Epithelial cell of esophagus (primary cell): Measurements from ENCODE around the gene NUP205.

ENCODE experiments used
- DNase-seq: peaks from one replicate; pipeline ENCODE4 v3.0.0; 2010; ENCODE audit warnings: low read depth
- H3K4me3 ChIP-seq: 2 replicates; pipeline ENCODE4 v1.5.1; 2011; ENCODE audit warnings: mild to moderate bottlenecking, low read length, control low read depth
- CTCF ChIP-seq: IDR thresholded peaks from 2 replicates; pipeline ENCODE4 v1.5.1; 2011; ENCODE audit warnings: low read depth, mild to moderate bottlenecking, low read length, control low read depth, inconsistent platforms; ENCODE audit not compliant: insufficient read depth; ENCODE audit errors: missing control alignments

The NUP205 gene

GRCh38 chr7:135538376-135538775 is 19.3 kb upstream of the NUP205 start:
- no peak for DNase-seq
- no peak for TF ChIP-seq CTCF
- no peak overlapping the region for H3K4me3 ChIP-seq

GRCh38 chr7:135539629-135540028 is 18.1 kb upstream of the NUP205 start:
- no peak for TF ChIP-seq CTCF
- no peak overlapping the region for H3K4me3 ChIP-seq
- no peak for DNase-seq

GRCh38 chr7:135541029-135541428 is 16.7 kb upstream of the NUP205 start:
- no peak for TF ChIP-seq CTCF

GRCh38 chr7:135550196-135550595 is 7.5 kb upstream of the NUP205 start:
- TF ChIP-seq CTCF: no peak
- no peak overlapping the region for H3K4me3 ChIP-seq

More at GRCh38 chr7:135541029-135541428, 16.7 kb upstream of the NUP205 start:
- DNase-seq: no peak
- H3K4me3 ChIP-seq: no peak overlapping the region

GRCh38 chr7:135552148-135552547 is 5.6 kb upstream of the NUP205 start:
- no peak for TF ChIP-seq CTCF
- H3K4me3 ChIP-seq: no peak overlapping the region
- DNase-seq: no peak

More at GRCh38 chr7:135550196-135550595, 7.5 kb upstream of the NUP205 start:
- no peak for DNase-seq

GRCh38 chr7:135553346-135553745 is 4.4 kb upstream of the NUP205 start:
- TF ChIP-seq CTCF: no peak
- DNase-seq: peak; percentile 9
- H3K4me3 ChIP-seq: no peak overlapping the region

GRCh38 chr7:135558337-135558767 is 635 bp downstream of the NUP205 start:
- peak; percentile 67 for TF ChIP-seq CTCF
- H3K4me3 ChIP-seq: peak overlapping the region; percentile 93

More at GRCh38 chr7:135558337-135558767, 635 bp downstream of the NUP205 start:
- DNase-seq: peak; percentile 73
